LNCaP clone FGC (cell line): ENCODE data around the gene HMGN4.
A peak's percentile ranks its signal among the peaks of the same experiment; 100 is the strongest.

Experiments used
- DNase-seq: peaks from one replicate; pipeline ENCODE4 v3.0.0-alpha.2; 2011; ENCODE audit warnings: low read depth
- H3K4me3 ChIP-seq: 2 replicates; pipeline ENCODE4 v1.5.1; 2011; ENCODE audit warnings: mild to moderate bottlenecking, low read depth, low read length, control low read depth
- CTCF ChIP-seq: IDR thresholded peaks from 2 replicates; pipeline ENCODE4 v1.5.1; 2012; ENCODE audit warnings: mild to moderate bottlenecking; ENCODE audit not compliant: control insufficient read depth, insufficient read depth; ENCODE audit errors: extremely low read depth

The HMGN4 gene

GRCh38 chr6:26524722-26525370 is 13.3 kb upstream of the HMGN4 start:
- no peak for DNase-seq
- no peak for TF ChIP-seq CTCF
- no peak overlapping the region for H3K4me3 ChIP-seq

- no peak overlapping the region for H3K4me3 ChIP-seq
- no peak for DNase-seq
- TF ChIP-seq CTCF: no peak
These were observed 12.3 kb upstream of the HMGN4 start for GRCh38 chr6:26525838-26526237.

GRCh38 chr6:26526928-26527327 is 11.2 kb upstream of the HMGN4 start:
- TF ChIP-seq CTCF: no peak
- no peak for DNase-seq
- no peak overlapping the region for H3K4me3 ChIP-seq

- DNase-seq: no peak
- no peak overlapping the region for H3K4me3 ChIP-seq
- TF ChIP-seq CTCF: no peak
These were observed 8.0 kb upstream of the HMGN4 start for GRCh38 chr6:26530203-26530602.

DNA sequence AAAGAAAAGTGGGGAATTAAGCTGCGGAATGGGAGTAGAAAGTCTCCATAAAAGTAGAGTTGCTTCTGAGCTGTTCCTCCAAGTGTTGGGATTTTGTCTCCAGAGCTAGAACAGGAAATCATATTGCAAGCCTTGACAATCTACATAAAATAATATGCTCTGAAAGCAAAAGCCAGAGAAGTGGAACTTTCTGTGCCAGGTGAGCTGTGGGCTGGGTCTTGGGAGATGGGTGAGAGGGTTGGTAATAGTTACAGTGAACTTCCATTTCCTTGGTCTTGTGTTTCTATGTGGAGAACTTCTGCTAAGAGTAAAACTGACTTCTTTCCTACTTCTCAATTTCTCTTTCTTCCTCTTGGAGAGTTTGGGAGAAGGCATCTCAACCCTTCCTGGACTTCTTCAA is 6.3 kb upstream of the HMGN4 start:
- H3K4me3 ChIP-seq: no peak overlapping the region
- DNase-seq: no peak
- TF ChIP-seq CTCF: no peak

GRCh38 chr6:26532699-26533531 is 5.3 kb upstream of the HMGN4 start:
- no peak for TF ChIP-seq CTCF
- H3K4me3 ChIP-seq: peak overlapping the region; percentile 66
- peak; percentile 78 for DNase-seq

- TF ChIP-seq CTCF: no peak
- peak overlapping the region; percentile 66 for H3K4me3 ChIP-seq
- no peak for DNase-seq
These were observed 4.6 kb upstream of the HMGN4 start for GRCh38 chr6:26533532-26533931.
